ENCODE data around the gene PTPRE.

Gene PTPRE

GRCh38 chr10:128105383-128105782, 198.5 kb downstream of the PTPRE start:
- Histone ChIP-seq H3K4me3 (replicated peaks; ENCODE audit: insufficient read depth, low read length) (no peak overlapping the region), H3K27me3 (ENCODE audit: insufficient read depth, poor library complexity, severe bottlenecking) (no peaks in the 10 kb centered on the region), H3K27ac (replicated peaks) (no peak overlapping the region)
- DNase-seq (ENCODE audit: low read depth in 1 of 2, low spot score in 1 of 2), result no peak
- no peak for TF ChIP-seq SPI1 (IDR thresholded peaks at IDR 0.05; ENCODE audit: borderline replicate concordance, low read depth)
- TF ChIP-seq GABPA (IDR thresholded peaks at IDR 0.05; ENCODE audit: low read depth), result no peak
- TF ChIP-seq REST (IDR thresholded peaks at IDR 0.05; ENCODE audit: insufficient replicate concordance, low read depth), result no peak
- no peak for TF ChIP-seq POLR2AphosphoS5 (IDR thresholded peaks at IDR 0.05; ENCODE audit: low read depth)
- no peak for TF ChIP-seq CTCF (IDR thresholded peaks at IDR 0.05; ENCODE audit: insufficient read depth, low read length)

- H3K27me3 ChIP-seq (ENCODE audit: insufficient read depth, poor library complexity, severe bottlenecking), result no peaks in the 10 kb centered on the region
- no peak overlapping the region for H3K4me3 ChIP-seq (replicated peaks; ENCODE audit: insufficient read depth, low read length)
- no peak overlapping the region for H3K27ac ChIP-seq (replicated peaks)
- DNase-seq (ENCODE audit: low read depth in 1 of 2, low spot score in 1 of 2), result no peak
- TF ChIP-seq CTCF (IDR thresholded peaks at IDR 0.05; ENCODE audit: insufficient read depth, low read length), result no peak
- no peak for TF ChIP-seq REST (IDR thresholded peaks at IDR 0.05; ENCODE audit: insufficient replicate concordance, low read depth)
- TF ChIP-seq SPI1 (IDR thresholded peaks at IDR 0.05; ENCODE audit: borderline replicate concordance, low read depth), result no peak
- TF ChIP-seq GABPA (IDR thresholded peaks at IDR 0.05; ENCODE audit: low read depth), result no peak
- no peak for TF ChIP-seq POLR2AphosphoS5 (IDR thresholded peaks at IDR 0.05; ENCODE audit: low read depth)
Observed at GRCh38 chr10:128109707-128110106, 202.8 kb downstream of the PTPRE start.

- no peaks in the 10 kb centered on the region for H3K27me3 ChIP-seq (ENCODE audit: insufficient read depth, poor library complexity, severe bottlenecking)
- no peak overlapping the region for H3K4me3 ChIP-seq (replicated peaks; ENCODE audit: insufficient read depth, low read length)
- no peak overlapping the region for H3K27ac ChIP-seq (replicated peaks)
- no peak for DNase-seq (ENCODE audit: low read depth in 1 of 2, low spot score in 1 of 2)
- no peak for TF ChIP-seq REST (IDR thresholded peaks at IDR 0.05; ENCODE audit: insufficient replicate concordance, low read depth)
- TF ChIP-seq GABPA (IDR thresholded peaks at IDR 0.05; ENCODE audit: low read depth), result no peak
- TF ChIP-seq POLR2AphosphoS5 (IDR thresholded peaks at IDR 0.05; ENCODE audit: low read depth), result no peak
- no peak for TF ChIP-seq SPI1 (IDR thresholded peaks at IDR 0.05; ENCODE audit: borderline replicate concordance, low read depth)
Observed at GRCh38 chr10:128110339-128110738, 203.4 kb downstream of the PTPRE start.

Measured in HL-60 (cell line).